DOHH2 (cell line): ENCODE data around the gene TTLL9.

Experiments
- CTCF ChIP-seq: fragments of 200-600 bp; sonication (generic); IDR thresholded peaks from one replicate; pipeline ENCODE4 v1.5.1; 2014; ENCODE audit warnings: antibody characterized with exemption, mild to moderate bottlenecking, low read depth, low read length; ENCODE audit not compliant: poor library complexity, severe bottlenecking
- EZH2phosphoT487 ChIP-seq: fragments of 200-600 bp; sonication (generic); IDR thresholded peaks from 2 replicates; pipeline ENCODE4 v1.6.1; 2017; ENCODE audit warnings: borderline replicate concordance, mild to moderate bottlenecking, antibody characterized with exemption, low read length, moderate library complexity, mixed read lengths

- no peak for TF ChIP-seq CTCF
- no peak for TF ChIP-seq EZH2phosphoT487
Observed at GRCh38 chr20:31967830-31968249, 97.4 kb downstream of the TTLL9 start, which contains the start of gene XKR7.
